HepG2 (cell line): ENCODE data around the gene SDF2. TPM values are rescaled to one million over a fixed set of nuclear protein-coding genes. Genes with fewer than 3 reads are reported as not detected.

Source experiments
- ATAC-seq: fragments of 200-7000 bp; cut with Tn5 transposase; 3 replicates; pipeline ENCODE4 v1.9.1; 2020; ENCODE audit warnings: mild to moderate bottlenecking, moderate library complexity
- BruUV-seq: library from RNA; stranded (reverse); fragments of 400-500 nt; replicated peaks from 2 replicates; lab custom pipeline; 2021; lab: Mats Ljungman, UMichigan
- CTCF ChIA-PET: fragments of 300-600 bp; formaldehyde crosslinking; extraction: SDS; loops from one replicate; lab custom pipeline; 2021; ENCODE audit warnings: low total read pairs, inconsistent platforms, low intra/inter-chr PET ratio; lab: Yijun Ruan, JAX
- POLR2A ChIA-PET: fragments of 350-600 bp; sonication (Branson Sonifier 250); formaldehyde crosslinking; loops from one replicate; lab custom pipeline; 2020; ENCODE audit warnings: antibody characterized with exemption, inconsistent platforms; lab: Yijun Ruan, JAX
- DNase-seq: peaks from one replicate; pipeline ENCODE4 v3.0.0-alpha.2; 2015; ENCODE audit warnings: low spot score
- FAIRE-seq: peaks from 3 replicates; lab custom pipeline; 2011; peaks lifted over from hg19 to GRCh38; lab: Jason Lieb, UNC
- H2AFZ ChIP-seq: one replicate; pipeline ENCODE4 v1.6.1; 2011; ENCODE audit warnings: low read length, inconsistent platforms
- H3K27ac ChIP-seq: fragments of 300-600 bp; 3 replicates; pipeline ENCODE4 v1.8.0; 2011; ENCODE audit warnings: mixed run types, mild to moderate bottlenecking, mixed read lengths, low read length, inconsistent platforms; ENCODE audit not compliant: insufficient read depth; ENCODE audit errors: extremely low read length
- H3K27me3 ChIP-seq, 2 experiments: fragments of 200-600 bp in 1 of 2; 2 replicates in 1 of 2; 3 replicates in 1 of 2; pipeline versions ENCODE4 v1.6.0 to v1.8.0; 2011; ENCODE audit warnings: low read length in 2 of 2, mild to moderate bottlenecking in 2 of 2, moderate library complexity in 2 of 2, inconsistent platforms in 1 of 2; ENCODE audit not compliant: insufficient read depth in 2 of 2, control insufficient read depth in 1 of 2
- H3K36me3 ChIP-seq, 2 experiments: fragments of 200-600 bp in 1 of 2; replicated peaks in 1 of 2; 2 replicates in 1 of 2; 3 replicates in 1 of 2; pipeline versions ENCODE4 v1.5.1 to v1.8.0; 2011; ENCODE audit warnings: low read length in 2 of 2, inconsistent platforms in 1 of 2; ENCODE audit not compliant: insufficient read depth in 2 of 2, control insufficient read depth in 1 of 2
- H3K4me1 ChIP-seq: 2 replicates; pipeline ENCODE4 v1.5.1; 2012; ENCODE audit warnings: low read length, inconsistent platforms; ENCODE audit not compliant: insufficient read depth
- H3K4me2 ChIP-seq: 2 replicates; pipeline ENCODE4 v1.6.0; 2011; ENCODE audit warnings: low read depth, low read length, inconsistent platforms
- H3K4me3 ChIP-seq, 3 experiments: fragments of 200-600 bp in 1 of 3; sonication (generic), shearing (Covaris generic) in 1 of 3; replicated peaks in 1 of 3; 2 replicates each; pipeline ENCODE4 v1.5.1; 2011 to 2016; ENCODE audit warnings: low read length in 3 of 3, inconsistent platforms in 2 of 3, low read depth in 2 of 3, mild to moderate bottlenecking in 2 of 3, control low read depth in 1 of 3, mixed read lengths in 1 of 3; ENCODE audit not compliant: insufficient read depth in 1 of 3
- H3K79me2 ChIP-seq: one replicate; pipeline ENCODE4 v1.6.1; 2011; ENCODE audit warnings: low read length, inconsistent platforms; ENCODE audit not compliant: insufficient read depth
- H3K9ac ChIP-seq: 2 replicates; pipeline ENCODE4 v1.6.0; 2011; ENCODE audit warnings: mild to moderate bottlenecking, low read depth, low read length, inconsistent platforms; ENCODE audit not compliant: insufficient read depth
- H3K9me3 ChIP-seq: 2 replicates; pipeline ENCODE4 v1.5.1; 2012; ENCODE audit warnings: mild to moderate bottlenecking, low read length
- H4K20me1 ChIP-seq: 2 replicates; pipeline ENCODE4 v1.6.0; 2011; ENCODE audit warnings: inconsistent platforms, mild to moderate bottlenecking, low read length, moderate library complexity; ENCODE audit not compliant: insufficient read depth
- ISX ChIP-seq: sonication (generic); formaldehyde crosslinking; conservative IDR thresholded peaks from 2 replicates; pipeline ENCODE4 v1.5.0; 2020; ENCODE audit warnings: missing genetic modification reagents
- JUN ChIP-seq: sonication (generic); formaldehyde crosslinking; IDR thresholded peaks from 2 replicates; pipeline ENCODE4 v1.4.0; 2020; ENCODE audit warnings: mild to moderate bottlenecking, missing genetic modification reagents
- RCOR2 ChIP-seq: IDR thresholded peaks from 2 replicates; pipeline ENCODE4 v1.6.1; 2016; ENCODE audit warnings: missing biosample characterization, missing genetic modification reagents
- SETDB1 ChIP-seq: sonication (generic); formaldehyde crosslinking; IDR thresholded peaks from 2 replicates; pipeline ENCODE4 v1.5.1; 2020; ENCODE audit warnings: missing genetic modification reagents, mild to moderate bottlenecking, borderline replicate concordance
- ZFX ChIP-seq: sonication (generic); formaldehyde crosslinking; IDR thresholded peaks from 2 replicates; pipeline ENCODE4 v1.4.0; 2020; ENCODE audit warnings: mild to moderate bottlenecking, low read depth, missing genetic modification reagents, moderate library complexity
- ZNF382 ChIP-seq: sonication (generic); formaldehyde crosslinking; IDR thresholded peaks from 2 replicates; pipeline ENCODE4 v1.5.0; 2020; ENCODE audit warnings: missing genetic modification reagents, mild to moderate bottlenecking, borderline replicate concordance
- ZNF7 ChIP-seq: IDR thresholded peaks from 2 replicates; pipeline ENCODE4 v1.6.1; 2016; ENCODE audit warnings: missing biosample characterization, missing genetic modification reagents
- ZNF747 ChIP-seq: sonication (generic); formaldehyde crosslinking; IDR thresholded peaks from 2 replicates; pipeline ENCODE4 v1.8.1; 2023; ENCODE audit warnings: missing genetic modification reagents, mild to moderate bottlenecking, borderline replicate concordance
- WGBS: methylation state at CpG from one replicate; pipeline ENCODE4 v1.1.6; 2017; ENCODE audit warnings: low lambda C conversion rate; 5-methylcytosine and 5-hydroxymethylcytosine counted together
- in situ Hi-C: cut with HindIII; loops from 2 replicates; pipeline ENCODE4 v1.10.0; 2017; ENCODE audit warnings: low pct_unique_long_range_greater_than_20kb; ENCODE audit not compliant: extremely low pct_ligation_motif_present
- intact Hi-C: fragments of 100-400 bp; cut with micrococcal nuclease; formaldehyde crosslinking; loops from one replicate; pipeline ENCODE4 v1.10.0; 2022; ENCODE audit not compliant: unreplicated experiment
- polyA plus RNA-seq, 8 experiments: library from polyadenylated mRNA; depleted of rRNA in 3 of 8; stranded (reverse) in 7 of 8; unstranded in 1 of 8; fragments of >200 nt; fragmentation: Illumina TruSeq in 4 of 8; extraction: Trizol in 4 of 8; gene quantifications; 2 replicates each; pipeline versions ENCODE4 v1.2.1 to v1.2.3, GENCODE V29; 2011 to 2016; ENCODE audit warnings: low read depth in 4 of 8, missing spikeins in 1 of 8, mixed read lengths in 1 of 8; ENCODE audit not compliant: insufficient read depth in 1 of 8
- total RNA-seq, 5 experiments: library from RNA; depleted of rRNA; stranded (reverse); fragments of >200 nt; fragmentation: Illumina TruSeq; extraction: Trizol; gene quantifications; 2 replicates each; pipeline ENCODE4 v1.2.3, GENCODE V29; 2016; ENCODE audit warnings: low read depth in 1 of 5
- TF ChIP-seq, protein P1 (sequence below): sonication (generic); formaldehyde crosslinking; conservative IDR thresholded peaks from 2 replicates; pipeline ENCODE4 v1.8.0; 2022; ENCODE audit warnings: missing genetic modification reagents
- TF ChIP-seq, protein P2 (sequence below): sonication (generic); formaldehyde crosslinking; IDR thresholded peaks from 2 replicates; pipeline ENCODE4 v1.5.1; 2020; ENCODE audit warnings: missing genetic modification reagents, mild to moderate bottlenecking, borderline replicate concordance
- TF ChIP-seq, protein P3 (sequence below): sonication (generic); formaldehyde crosslinking; IDR thresholded peaks from 2 replicates; pipeline ENCODE4 v1.8.0; 2022; ENCODE audit warnings: mild to moderate bottlenecking, missing genetic modification reagents, borderline replicate concordance
- TF ChIP-seq, protein P4 (sequence below): sonication (generic); formaldehyde crosslinking; IDR thresholded peaks from 2 replicates; pipeline ENCODE4 v1.5.1; 2020; ENCODE audit warnings: mild to moderate bottlenecking, missing genetic modification reagents, moderate library complexity

The SDF2 gene
- total and polyA plus RNA-seq, 2 of the 13 experiments (the other 11 are each of a cell fraction or from before 2014, with no cell fraction given), result 58.2 to 58.4 TPM

DNA sequence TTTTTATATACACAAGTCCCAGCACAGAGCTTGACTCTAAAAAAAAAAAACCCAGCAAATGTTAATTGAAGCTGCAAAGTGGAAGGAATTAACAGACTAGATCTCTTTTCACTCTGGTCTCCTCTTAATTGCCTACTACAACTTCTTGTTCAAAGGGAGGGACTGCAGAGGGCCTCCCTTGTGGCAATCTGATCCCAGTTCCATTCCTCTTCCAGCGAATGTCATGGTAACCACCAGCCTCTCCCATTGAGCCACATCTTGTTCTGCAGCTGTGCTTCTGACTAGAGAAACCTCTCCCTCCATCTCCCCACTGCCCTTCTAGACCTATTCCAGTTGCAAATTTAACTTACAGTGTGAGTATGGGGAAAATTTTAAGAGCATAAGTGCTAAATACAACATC is 6.2 kb upstream of the SDF2 start (continued):
- TF ChIP-seq, protein P1, sequence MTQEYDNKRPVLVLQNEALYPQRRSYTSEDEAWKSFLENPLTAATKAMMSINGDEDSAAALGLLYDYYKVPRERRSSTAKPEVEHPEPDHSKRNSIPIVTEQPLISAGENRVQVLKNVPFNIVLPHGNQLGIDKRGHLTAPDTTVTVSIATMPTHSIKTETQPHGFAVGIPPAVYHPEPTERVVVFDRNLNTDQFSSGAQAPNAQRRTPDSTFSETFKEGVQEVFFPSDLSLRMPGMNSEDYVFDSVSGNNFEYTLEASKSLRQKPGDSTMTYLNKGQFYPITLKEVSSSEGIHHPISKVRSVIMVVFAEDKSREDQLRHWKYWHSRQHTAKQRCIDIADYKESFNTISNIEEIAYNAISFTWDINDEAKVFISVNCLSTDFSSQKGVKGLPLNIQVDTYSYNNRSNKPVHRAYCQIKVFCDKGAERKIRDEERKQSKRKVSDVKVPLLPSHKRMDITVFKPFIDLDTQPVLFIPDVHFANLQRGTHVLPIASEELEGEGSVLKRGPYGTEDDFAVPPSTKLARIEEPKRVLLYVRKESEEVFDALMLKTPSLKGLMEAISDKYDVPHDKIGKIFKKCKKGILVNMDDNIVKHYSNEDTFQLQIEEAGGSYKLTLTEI (CRISPR knock-in tag), result no peak
- no peak for TF ChIP-seq RCOR2 (CRISPR knock-in tag)
- TF ChIP-seq, protein P2, sequence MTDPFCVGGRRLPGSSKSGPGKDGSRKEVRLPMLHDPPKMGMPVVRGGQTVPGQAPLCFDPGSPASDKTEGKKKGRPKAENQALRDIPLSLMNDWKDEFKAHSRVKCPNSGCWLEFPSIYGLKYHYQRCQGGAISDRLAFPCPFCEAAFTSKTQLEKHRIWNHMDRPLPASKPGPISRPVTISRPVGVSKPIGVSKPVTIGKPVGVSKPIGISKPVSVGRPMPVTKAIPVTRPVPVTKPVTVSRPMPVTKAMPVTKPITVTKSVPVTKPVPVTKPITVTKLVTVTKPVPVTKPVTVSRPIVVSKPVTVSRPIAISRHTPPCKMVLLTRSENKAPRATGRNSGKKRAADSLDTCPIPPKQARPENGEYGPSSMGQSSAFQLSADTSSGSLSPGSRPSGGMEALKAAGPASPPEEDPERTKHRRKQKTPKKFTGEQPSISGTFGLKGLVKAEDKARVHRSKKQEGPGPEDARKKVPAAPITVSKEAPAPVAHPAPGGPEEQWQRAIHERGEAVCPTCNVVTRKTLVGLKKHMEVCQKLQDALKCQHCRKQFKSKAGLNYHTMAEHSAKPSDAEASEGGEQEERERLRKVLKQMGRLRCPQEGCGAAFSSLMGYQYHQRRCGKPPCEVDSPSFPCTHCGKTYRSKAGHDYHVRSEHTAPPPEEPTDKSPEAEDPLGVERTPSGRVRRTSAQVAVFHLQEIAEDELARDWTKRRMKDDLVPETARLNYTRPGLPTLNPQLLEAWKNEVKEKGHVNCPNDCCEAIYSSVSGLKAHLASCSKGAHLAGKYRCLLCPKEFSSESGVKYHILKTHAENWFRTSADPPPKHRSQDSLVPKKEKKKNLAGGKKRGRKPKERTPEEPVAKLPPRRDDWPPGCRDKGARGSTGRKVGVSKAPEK (CRISPR knock-in tag), result no peak
- TF ChIP-seq, all 625 proteins: peak for 0

DNA sequence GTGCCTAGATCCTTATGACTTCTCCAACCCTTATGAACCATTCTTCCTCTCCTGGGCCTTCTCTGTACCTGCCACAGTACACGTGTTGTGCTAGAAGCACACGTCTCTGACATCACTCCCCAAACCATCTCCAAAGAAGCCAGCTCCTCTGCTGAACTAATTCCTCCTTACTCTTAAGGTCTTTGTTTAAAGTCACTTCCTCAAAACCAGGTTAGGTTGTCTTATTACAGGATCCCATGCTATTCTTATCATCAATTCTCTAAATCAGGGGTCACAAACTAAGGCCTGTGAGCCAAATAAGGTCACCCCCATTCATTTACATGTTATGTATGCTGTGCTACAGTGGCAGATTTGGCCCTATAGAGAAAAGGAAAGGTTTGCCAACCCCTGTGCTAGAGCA is 4.3 kb upstream of the SDF2 start:
- peaks cover 5 to 46% of the 10 kb centered on the region in 2 experiments for H3K36me3 ChIP-seq
- intact Hi-C loops, result no loop called here
- no TSS peak for BruUV-seq
- no peak for DNase-seq
- no peak overlapping the region for H3K9ac ChIP-seq
- no peak for FAIRE-seq
- 96% methylated on average over 2 of the region's 2 CpGs for WGBS
- in situ Hi-C loops, result no loop called here
- H3K27ac ChIP-seq, result no peak overlapping the region
- no peak for ATAC-seq
- H3K4me2 ChIP-seq, result no peak overlapping the region
- H2AFZ ChIP-seq, result no peak overlapping the region
- ChIA-PET CTCF (no interaction called here), POLR2A (interaction anchor here (0.8 to 1.9 kb wide), 2 partner anchors 33 to 45 kb away, joined by 3 to 5 read pairs; no protein-coding TSS in a partner anchor)
- peaks cover 72% of the 10 kb centered on the region for H3K79me2 ChIP-seq
- no peak overlapping the region for H3K4me3 ChIP-seq
- H3K27me3 ChIP-seq, result no peaks in the 10 kb centered on the region; a peak in 2 of 5 replicates
- H3K9me3 ChIP-seq, result no peaks in the 10 kb centered on the region
- H4K20me1 ChIP-seq, result no peaks in the 10 kb centered on the region; the same call in none of the 2 replicates
- H3K4me1 ChIP-seq, result peaks cover 33% of the 10 kb centered on the region
- TF ChIP-seq ZNF7 (CRISPR knock-in tag) (no peak), ZFX (CRISPR knock-in tag) (no peak), ZNF747 (CRISPR knock-in tag) (no peak), ISX (CRISPR knock-in tag) (no peak), JUN (CRISPR knock-in tag) (no peak), SETDB1 (no peak), ZNF382 (CRISPR knock-in tag) (no peak)
- TF ChIP-seq, protein P3, sequence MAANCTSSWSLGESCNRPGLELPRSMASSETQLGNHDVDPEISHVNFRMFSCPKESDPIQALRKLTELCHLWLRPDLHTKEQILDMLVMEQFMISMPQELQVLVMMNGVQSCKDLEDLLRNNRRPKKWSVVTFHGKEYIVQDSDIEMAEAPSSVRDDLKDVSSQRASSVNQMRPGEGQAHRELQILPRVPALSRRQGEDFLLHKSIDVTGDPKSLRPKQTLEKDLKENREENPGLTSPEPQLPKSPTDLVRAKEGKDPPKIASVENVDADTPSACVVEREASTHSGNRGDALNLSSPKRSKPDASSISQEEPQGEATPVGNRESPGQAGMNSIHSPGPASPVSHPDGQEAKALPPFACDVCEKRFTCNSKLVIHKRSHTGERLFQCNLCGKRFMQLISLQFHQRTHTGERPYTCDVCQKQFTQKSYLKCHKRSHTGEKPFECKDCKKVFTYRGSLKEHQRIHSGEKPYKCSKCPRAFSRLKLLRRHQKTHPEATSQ (CRISPR knock-in tag), result no peak
- TF ChIP-seq, protein P4, sequence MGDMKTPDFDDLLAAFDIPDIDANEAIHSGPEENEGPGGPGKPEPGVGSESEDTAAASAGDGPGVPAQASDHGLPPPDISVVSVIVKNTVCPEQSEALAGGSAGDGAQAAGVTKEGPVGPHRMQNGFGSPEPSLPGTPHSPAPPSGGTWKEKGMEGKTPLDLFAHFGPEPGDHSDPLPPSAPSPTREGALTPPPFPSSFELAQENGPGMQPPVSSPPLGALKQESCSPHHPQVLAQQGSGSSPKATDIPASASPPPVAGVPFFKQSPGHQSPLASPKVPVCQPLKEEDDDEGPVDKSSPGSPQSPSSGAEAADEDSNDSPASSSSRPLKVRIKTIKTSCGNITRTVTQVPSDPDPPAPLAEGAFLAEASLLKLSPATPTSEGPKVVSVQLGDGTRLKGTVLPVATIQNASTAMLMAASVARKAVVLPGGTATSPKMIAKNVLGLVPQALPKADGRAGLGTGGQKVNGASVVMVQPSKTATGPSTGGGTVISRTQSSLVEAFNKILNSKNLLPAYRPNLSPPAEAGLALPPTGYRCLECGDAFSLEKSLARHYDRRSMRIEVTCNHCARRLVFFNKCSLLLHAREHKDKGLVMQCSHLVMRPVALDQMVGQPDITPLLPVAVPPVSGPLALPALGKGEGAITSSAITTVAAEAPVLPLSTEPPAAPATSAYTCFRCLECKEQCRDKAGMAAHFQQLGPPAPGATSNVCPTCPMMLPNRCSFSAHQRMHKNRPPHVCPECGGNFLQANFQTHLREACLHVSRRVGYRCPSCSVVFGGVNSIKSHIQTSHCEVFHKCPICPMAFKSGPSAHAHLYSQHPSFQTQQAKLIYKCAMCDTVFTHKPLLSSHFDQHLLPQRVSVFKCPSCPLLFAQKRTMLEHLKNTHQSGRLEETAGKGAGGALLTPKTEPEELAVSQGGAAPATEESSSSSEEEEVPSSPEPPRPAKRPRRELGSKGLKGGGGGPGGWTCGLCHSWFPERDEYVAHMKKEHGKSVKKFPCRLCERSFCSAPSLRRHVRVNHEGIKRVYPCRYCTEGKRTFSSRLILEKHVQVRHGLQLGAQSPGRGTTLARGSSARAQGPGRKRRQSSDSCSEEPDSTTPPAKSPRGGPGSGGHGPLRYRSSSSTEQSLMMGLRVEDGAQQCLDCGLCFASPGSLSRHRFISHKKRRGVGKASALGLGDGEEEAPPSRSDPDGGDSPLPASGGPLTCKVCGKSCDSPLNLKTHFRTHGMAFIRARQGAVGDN, result no peak
